IMR-90 (cell line): Measurements from ENCODE around the gene C5orf63. TPM values are rescaled to one million over a fixed set of nuclear protein-coding genes. Genes with fewer than 3 reads are reported as not detected.

Source experiments
- ATAC-seq: fragments of 200-7000 bp; cut with Tn5 transposase; 2 replicates; pipeline ENCODE4 v1.9.1; 2020; ENCODE audit warnings: low read depth, mild to moderate bottlenecking, moderate library complexity
- BruUV-seq: library from RNA; stranded (reverse); fragments of 400-500 nt; replicated peaks from 2 replicates; lab custom pipeline; 2021; lab: Mats Ljungman, UMichigan
- CTCF ChIA-PET: fragments of 300-600 bp; formaldehyde crosslinking; extraction: SDS; loops from one replicate; lab custom pipeline; 2021; ENCODE audit warnings: antibody characterized with exemption; lab: Yijun Ruan, JAX
- POLR2A ChIA-PET: fragments of 300-600 bp; sonication (Branson Sonifier 250); formaldehyde crosslinking; loops from one replicate; lab custom pipeline; 2022; ENCODE audit warnings: antibody characterized with exemption; ENCODE audit not compliant: unreplicated experiment; lab: Charles Lee
- DNase-seq: peaks from one replicate; pipeline ENCODE4 v3.0.0; 2013
- H2AFZ ChIP-seq: replicated peaks from 2 replicates; pipeline ENCODE3; 2013; ENCODE audit warnings: low read length, mild to moderate bottlenecking; ENCODE audit not compliant: poor library complexity
- H2AK5ac ChIP-seq: 2 replicates; pipeline ENCODE4 v1.6.1; 2013; ENCODE audit warnings: low read depth, low read length, inconsistent platforms
- H2AK9ac ChIP-seq: replicated peaks from 2 replicates; pipeline ENCODE3; 2013; ENCODE audit warnings: mild to moderate bottlenecking, low read depth, low read length, moderate library complexity; ENCODE audit not compliant: poor library complexity
- H2BK120ac ChIP-seq: 2 replicates; pipeline ENCODE4 v1.6.1; 2013; ENCODE audit warnings: low read depth, low read length, inconsistent platforms
- H2BK15ac ChIP-seq: 3 replicates; pipeline ENCODE4 v1.6.1; 2013; ENCODE audit warnings: low read depth, low read length, inconsistent platforms
- H2BK20ac ChIP-seq: 2 replicates; pipeline ENCODE4 v1.6.1; 2013; ENCODE audit warnings: low read depth, mild to moderate bottlenecking, inconsistent platforms, low read length, moderate library complexity
- H2BK5ac ChIP-seq: 2 replicates; pipeline ENCODE4 v1.6.1; 2013; ENCODE audit warnings: mild to moderate bottlenecking, low read depth, low read length, inconsistent platforms; ENCODE audit not compliant: poor library complexity, severe bottlenecking
- H3K14ac ChIP-seq: replicated peaks from 2 replicates; pipeline ENCODE4 v1.6.1; 2013; ENCODE audit warnings: low read depth, low read length, inconsistent platforms
- H3K18ac ChIP-seq: 2 replicates; pipeline ENCODE4 v1.6.1; 2013; ENCODE audit warnings: low read depth, low read length, control low read depth
- H3K23ac ChIP-seq: 2 replicates; pipeline ENCODE4 v1.6.1; 2013; ENCODE audit warnings: low read depth, low read length, inconsistent platforms
- H3K27ac ChIP-seq: 2 replicates; pipeline ENCODE4 v1.5.1; 2013; ENCODE audit warnings: mild to moderate bottlenecking, control low read depth, low read length; ENCODE audit not compliant: insufficient read depth
- H3K27me3 ChIP-seq: 2 replicates; pipeline ENCODE4 v1.6.1; 2013; ENCODE audit warnings: low read length; ENCODE audit not compliant: control insufficient read depth, insufficient read depth
- H3K36me3 ChIP-seq: 2 replicates; pipeline ENCODE4 v1.6.1; 2013; ENCODE audit warnings: low read length, mixed read lengths; ENCODE audit not compliant: control insufficient read depth, insufficient read depth
- H3K4ac ChIP-seq: 2 replicates; pipeline ENCODE4 v1.6.1; 2013; ENCODE audit warnings: low read depth, low read length, inconsistent platforms
- H3K4me1 ChIP-seq: 2 replicates; pipeline ENCODE4 v1.6.1; 2013; ENCODE audit warnings: low read length, mixed read lengths; ENCODE audit not compliant: control insufficient read depth, insufficient read depth
- H3K4me2 ChIP-seq: 2 replicates; pipeline ENCODE4 v1.6.1; 2013; ENCODE audit warnings: low read depth, mild to moderate bottlenecking, control low read depth, low read length, moderate library complexity
- H3K4me3 ChIP-seq: 2 replicates; pipeline ENCODE4 v1.5.1; 2013; ENCODE audit warnings: low read depth, mild to moderate bottlenecking, control low read depth, low read length, moderate library complexity; ENCODE audit not compliant: insufficient read depth
- H3K56ac ChIP-seq: 2 replicates; pipeline ENCODE4 v1.6.1; 2013; ENCODE audit warnings: low read length, inconsistent platforms; ENCODE audit not compliant: insufficient read depth; ENCODE audit errors: extremely low read depth
- H3K79me1 ChIP-seq, 2 experiments: 2 replicates each; pipeline ENCODE4 v1.6.1; 2013; ENCODE audit warnings: low read length in 2 of 2, inconsistent platforms in 1 of 2, low read depth in 1 of 2
- H3K9ac ChIP-seq: 2 replicates; pipeline ENCODE4 v1.6.1; 2013; ENCODE audit warnings: low read depth, low read length, control low read depth
- H3K9me1 ChIP-seq: 2 replicates; pipeline ENCODE4 v1.6.1; 2013; ENCODE audit warnings: low read length, inconsistent platforms; ENCODE audit not compliant: insufficient read depth
- H3K9me3 ChIP-seq: 2 replicates; pipeline ENCODE4 v1.6.1; 2013; ENCODE audit warnings: low read length; ENCODE audit not compliant: control insufficient read depth, insufficient read depth
- H4K20me1 ChIP-seq: 2 replicates; pipeline ENCODE4 v1.6.1; 2013; ENCODE audit warnings: low read length, inconsistent platforms; ENCODE audit not compliant: insufficient read depth
- H4K5ac ChIP-seq: 2 replicates; pipeline ENCODE4 v1.6.1; 2013; ENCODE audit warnings: mild to moderate bottlenecking, low read depth, low read length, control low read depth
- H4K8ac ChIP-seq, 2 experiments: 2 replicates each; pipeline ENCODE4 v1.6.1; 2013; ENCODE audit warnings: low read depth in 2 of 2, low read length in 2 of 2, control low read depth in 1 of 2, inconsistent platforms in 1 of 2
- H4K91ac ChIP-seq: 2 replicates; pipeline ENCODE4 v1.6.1; 2013; ENCODE audit warnings: low read depth, low read length, inconsistent platforms; ENCODE audit not compliant: insufficient read depth
- BHLHE40 ChIP-seq: fragments of 150-350 bp; IDR thresholded peaks from 2 replicates; pipeline ENCODE4 v1.6.1; 2016; ENCODE audit warnings: mild to moderate bottlenecking, low read depth, low read length
- CEBPB ChIP-seq: IDR thresholded peaks from 2 replicates; pipeline ENCODE4 v1.6.1; 2012; ENCODE audit warnings: low read depth, low read length, improper control_type of control experiment
- NFE2L2 ChIP-seq: fragments of 150-350 bp; IDR thresholded peaks from 2 replicates; pipeline ENCODE4 v1.6.1; 2016; ENCODE audit warnings: low read depth, mild to moderate bottlenecking, low read length
- POLR2A ChIP-seq: IDR thresholded peaks from 2 replicates; pipeline ENCODE4 v1.6.1; 2012; ENCODE audit warnings: mild to moderate bottlenecking, low read depth, low read length
- RCOR1 ChIP-seq: IDR thresholded peaks from 2 replicates; pipeline ENCODE4 v1.6.1; 2012; ENCODE audit warnings: mild to moderate bottlenecking, low read length, improper control_type of control experiment; ENCODE audit not compliant: insufficient replicate concordance
- RFX5 ChIP-seq: IDR thresholded peaks from 2 replicates; pipeline ENCODE4 v1.8.0; 2012; ENCODE audit warnings: low read depth, mild to moderate bottlenecking, low read length, moderate library complexity
- WGBS, 2 experiments: methylation state at CpG; one replicate each; pipeline versions ENCODE4 v1.1.5 to v1.1.7; 2013; ENCODE audit warnings: missing lambda C conversion rate in 2 of 2; ENCODE audit not compliant: insufficient read length in 1 of 2; ENCODE audit errors: extremely low coverage in 2 of 2; 5-methylcytosine and 5-hydroxymethylcytosine counted together
- dilution Hi-C: fragments of 300-500 bp; cut with HindIII; formaldehyde crosslinking; loops from one replicate; pipeline ENCODE4 v1.14.3; 2018; ENCODE audit warnings: low sequenced_read_pairs; ENCODE audit not compliant: unreplicated experiment
- in situ Hi-C: fragments of 300-500 bp; cut with MboI; formaldehyde crosslinking; loops from 3 replicates; pipeline ENCODE4 v1.14.3; 2019; ENCODE audit warnings: low sequenced_read_pairs, inconsistent platforms, mixed read lengths
- intact Hi-C: fragments of 100-400 bp; cut with micrococcal nuclease; formaldehyde crosslinking; loops from 2 replicates; pipeline ENCODE4 v1.10.0; 2022
- polyA plus RNA-seq, 3 experiments: library from polyadenylated mRNA; depleted of rRNA; stranded (reverse); fragments of >200 nt; gene quantifications; 2 replicates each; pipeline ENCODE4 v1.2.3, GENCODE V29; 2012; ENCODE audit warnings: low replicate concordance in 1 of 3
- total RNA-seq: library from RNA; depleted of rRNA; stranded (reverse); fragments of >200 nt; gene quantifications from 2 replicates; pipeline ENCODE4 v1.2.3, GENCODE V29; 2012
- TF ChIP-seq, protein P1 (sequence below): fragments of 150-350 bp; IDR thresholded peaks from 2 replicates; pipeline ENCODE4 v1.6.1; 2017; ENCODE audit warnings: mild to moderate bottlenecking, antibody characterized with exemption, low read length, low read depth
- TF ChIP-seq, protein P2 (sequence below): conservative IDR thresholded peaks from 2 replicates; pipeline ENCODE4 v1.5.1; 2012; ENCODE audit warnings: mild to moderate bottlenecking, low read depth, low read length, improper control_type of control experiment

Gene C5orf63
- total and polyA plus RNA-seq, 2 of the 4 experiments (the other 2 are of a cell fraction): 0.72 to 1.1 TPM

DNA sequence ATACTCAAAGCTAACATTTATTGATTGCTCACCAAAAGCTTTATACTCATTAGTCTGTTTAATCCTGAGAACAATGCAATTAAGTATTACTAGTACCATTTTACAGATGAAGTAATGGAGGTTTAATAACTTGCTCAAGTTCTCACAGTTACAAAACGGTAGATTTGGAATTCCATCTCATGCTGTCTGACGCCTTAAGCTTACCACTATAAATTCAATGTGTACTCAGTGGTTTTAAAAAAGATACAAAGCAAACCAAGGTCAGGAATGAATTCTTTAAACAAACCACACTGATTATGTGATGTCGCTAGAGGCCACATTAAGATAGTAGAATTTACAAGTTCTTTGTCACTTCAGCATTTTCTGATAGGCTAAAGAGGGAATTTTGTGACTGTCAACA, 1.2 kb upstream of the C5orf63 start:
- 0 out of 2 replicates have a peak, but pooled peaks cover 4% of the 10 kb centered on the region for H3K9me1 ChIP-seq
- H3K56ac ChIP-seq: no peak overlapping the region
- no peak overlapping the region for H2BK5ac ChIP-seq
- H4K91ac ChIP-seq: no peak overlapping the region
- H2AK9ac ChIP-seq: no peak overlapping the region
- H3K4me3 ChIP-seq: no peak overlapping the region
- no peak overlapping the region for H2BK20ac ChIP-seq
- no peak for DNase-seq
- no peak overlapping the region for H3K18ac ChIP-seq
- no CpG with 5 or more reads among the region's 3 CpGs for WGBS, 2 experiments
- H3K9ac ChIP-seq: no peak overlapping the region
- H2BK120ac ChIP-seq: no peak overlapping the region
- H2AK5ac ChIP-seq: no peak overlapping the region
- in situ Hi-C loops: no loop called here
- H3K27ac ChIP-seq: no peak overlapping the region
- no peak overlapping the region for H4K8ac ChIP-seq
- H3K79me1 ChIP-seq: no peaks in the 10 kb centered on the region
- H2BK15ac ChIP-seq: no peak overlapping the region
- no peaks in the 10 kb centered on the region for H3K36me3 ChIP-seq
- intact Hi-C loops: no loop called here
- H3K27me3 ChIP-seq: no peaks in the 10 kb centered on the region
- no TSS peak for BruUV-seq
- H3K23ac ChIP-seq: no peak overlapping the region
- H3K9me3 ChIP-seq: no peaks in the 10 kb centered on the region
- dilution Hi-C loops: no loop called here
- POLR2A ChIA-PET: no interaction called here
- no peak overlapping the region for H3K4ac ChIP-seq
- H3K4me1 ChIP-seq: peaks cover 3% of the 10 kb centered on the region; the same call in 1 of the 2 replicates
- no peak for TF ChIP-seq BHLHE40
- no peak for TF ChIP-seq POLR2A
- TF ChIP-seq, protein P1, sequence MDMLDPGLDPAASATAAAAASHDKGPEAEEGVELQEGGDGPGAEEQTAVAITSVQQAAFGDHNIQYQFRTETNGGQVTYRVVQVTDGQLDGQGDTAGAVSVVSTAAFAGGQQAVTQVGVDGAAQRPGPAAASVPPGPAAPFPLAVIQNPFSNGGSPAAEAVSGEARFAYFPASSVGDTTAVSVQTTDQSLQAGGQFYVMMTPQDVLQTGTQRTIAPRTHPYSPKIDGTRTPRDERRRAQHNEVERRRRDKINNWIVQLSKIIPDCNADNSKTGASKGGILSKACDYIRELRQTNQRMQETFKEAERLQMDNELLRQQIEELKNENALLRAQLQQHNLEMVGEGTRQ: no peak
- no peak for TF ChIP-seq NFE2L2
- TF ChIP-seq RFX5: no peak
- TF ChIP-seq, protein P2, sequence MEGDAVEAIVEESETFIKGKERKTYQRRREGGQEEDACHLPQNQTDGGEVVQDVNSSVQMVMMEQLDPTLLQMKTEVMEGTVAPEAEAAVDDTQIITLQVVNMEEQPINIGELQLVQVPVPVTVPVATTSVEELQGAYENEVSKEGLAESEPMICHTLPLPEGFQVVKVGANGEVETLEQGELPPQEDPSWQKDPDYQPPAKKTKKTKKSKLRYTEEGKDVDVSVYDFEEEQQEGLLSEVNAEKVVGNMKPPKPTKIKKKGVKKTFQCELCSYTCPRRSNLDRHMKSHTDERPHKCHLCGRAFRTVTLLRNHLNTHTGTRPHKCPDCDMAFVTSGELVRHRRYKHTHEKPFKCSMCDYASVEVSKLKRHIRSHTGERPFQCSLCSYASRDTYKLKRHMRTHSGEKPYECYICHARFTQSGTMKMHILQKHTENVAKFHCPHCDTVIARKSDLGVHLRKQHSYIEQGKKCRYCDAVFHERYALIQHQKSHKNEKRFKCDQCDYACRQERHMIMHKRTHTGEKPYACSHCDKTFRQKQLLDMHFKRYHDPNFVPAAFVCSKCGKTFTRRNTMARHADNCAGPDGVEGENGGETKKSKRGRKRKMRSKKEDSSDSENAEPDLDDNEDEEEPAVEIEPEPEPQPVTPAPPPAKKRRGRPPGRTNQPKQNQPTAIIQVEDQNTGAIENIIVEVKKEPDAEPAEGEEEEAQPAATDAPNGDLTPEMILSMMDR: no peak
- TF ChIP-seq CEBPB: no peak
- no peak for TF ChIP-seq RCOR1
- no peak overlapping the region for H4K5ac ChIP-seq
- H3K4me2 ChIP-seq: no peak overlapping the region
- no peak for ATAC-seq
- no peaks in the 10 kb centered on the region for H4K20me1 ChIP-seq
- H2AFZ ChIP-seq: no peak overlapping the region
- CTCF ChIA-PET: interaction anchor here (1.0 kb wide), 1 partner anchor 13 kb away, joined by 5 read pairs; no protein-coding TSS in a partner anchor
- H3K14ac ChIP-seq: no peak overlapping the region
